ENCODE data around the gene PLXNA2.

PLXNA2 gene

GRCh38 chr1:208084764-208085163 is 159.4 kb downstream of the PLXNA2 start:
- no peak for DNase-seq

- DNase-seq = no peak
Observed at GRCh38 chr1:208084220-208084619, 160.0 kb downstream of the PLXNA2 start.

GRCh38 chr1:208083715-208084085 is 160.5 kb downstream of the PLXNA2 start:
- no peak for DNase-seq

GRCh38 chr1:208083016-208083714 is 161.0 kb downstream of the PLXNA2 start:
- DNase-seq = no peak

GRCh38 chr1:208081972-208082371 is 162.2 kb downstream of the PLXNA2 start:
- DNase-seq = no peak

- DNase-seq = no peak
Observed at GRCh38 chr1:208080396-208081286, 163.5 kb downstream of the PLXNA2 start.

- DNase-seq = no peak
Observed at GRCh38 chr1:208079161-208079560, 165.0 kb downstream of the PLXNA2 start.

GRCh38 chr1:208078752-208079151 is 165.4 kb downstream of the PLXNA2 start:
- DNase-seq = no peak

- DNase-seq = no peak
Observed at GRCh38 chr1:208077232-208078075, 166.7 kb downstream of the PLXNA2 start.

- no peak for DNase-seq
Observed at GRCh38 chr1:208074353-208074752, 169.8 kb downstream of the PLXNA2 start.

- DNase-seq = no peak
Observed at GRCh38 chr1:208071435-208072031, 172.7 kb downstream of the PLXNA2 start.

GRCh38 chr1:208069908-208070307 is 174.3 kb downstream of the PLXNA2 start:
- no peak for DNase-seq

GRCh38 chr1:208069317-208069716 is 174.9 kb downstream of the PLXNA2 start:
- DNase-seq = no peak

- no peak for DNase-seq
Observed at GRCh38 chr1:208068908-208069307, 175.3 kb downstream of the PLXNA2 start.

- DNase-seq = no peak
Observed at GRCh38 chr1:208068407-208068806, 175.8 kb downstream of the PLXNA2 start.

GRCh38 chr1:208066583-208066982 is 177.6 kb downstream of the PLXNA2 start:
- no peak for DNase-seq

GRCh38 chr1:208065862-208066261 is 178.3 kb downstream of the PLXNA2 start:
- no peak for DNase-seq

- no peak for DNase-seq
Observed at GRCh38 chr1:208061632-208062031, 182.6 kb downstream of the PLXNA2 start.

GRCh38 chr1:208061118-208061517 is 183.1 kb downstream of the PLXNA2 start:
- no peak for DNase-seq

- no peak for DNase-seq
Observed at GRCh38 chr1:208060215-208060869, 183.8 kb downstream of the PLXNA2 start.

GRCh38 chr1:208059409-208060001 is 184.7 kb downstream of the PLXNA2 start:
- DNase-seq = no peak

GRCh38 chr1:208058756-208059155 is 185.4 kb downstream of the PLXNA2 start:
- no peak for DNase-seq
